ENCODE data around the gene PTPRK.

DNA sequence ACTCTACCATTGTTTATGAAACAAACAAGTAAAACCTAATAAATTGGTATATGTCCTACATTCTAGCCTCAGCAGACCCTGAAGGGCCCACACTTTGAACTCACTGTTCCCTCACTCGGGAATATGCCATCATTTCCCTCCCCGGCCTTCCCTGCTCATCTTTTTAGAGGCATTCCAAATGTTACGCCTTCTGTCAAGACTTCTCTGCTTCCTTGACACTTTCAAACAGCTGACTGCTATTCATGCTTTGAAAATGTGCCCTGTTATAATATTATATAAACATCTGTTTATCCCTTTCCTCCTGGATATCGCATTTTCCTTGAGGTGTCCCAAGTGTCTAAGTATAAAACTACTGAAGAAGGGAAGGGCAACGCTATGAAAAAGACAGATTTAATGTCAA is 370.0 kb downstream of the PTPRK start:
- no peak for TF ChIP-seq PATZ1 (CRISPR knock-in tag; IDR thresholded peaks at IDR 0.05; ENCODE audit: borderline replicate concordance)
- TF ChIP-seq SNAI2 (CRISPR knock-in tag; IDR thresholded peaks at IDR 0.05), result no peak
- TF ChIP-seq ZC3H10 (CRISPR knock-in tag; IDR thresholded peaks at IDR 0.05), result no peak
- no peak for TF ChIP-seq TCF4 (CRISPR knock-in tag; IDR thresholded peaks at IDR 0.05; ENCODE audit: borderline replicate concordance)
- no peak for TF ChIP-seq ZFP3 (CRISPR knock-in tag; IDR thresholded peaks at IDR 0.05)
- no peak for TF ChIP-seq ESRRG (CRISPR knock-in tag; IDR thresholded peaks at IDR 0.05)
- no peak for TF ChIP-seq POU6F1 (CRISPR knock-in tag; IDR thresholded peaks at IDR 0.05; ENCODE audit: borderline replicate concordance, low read depth)
- no peak for TF ChIP-seq BACH2 (CRISPR knock-in tag; IDR thresholded peaks at IDR 0.05; ENCODE audit: borderline replicate concordance)
- no peak for TF ChIP-seq ZNF8 (CRISPR knock-in tag; IDR thresholded peaks at IDR 0.05)
- no peak for TF ChIP-seq OSR1 (CRISPR knock-in tag; IDR thresholded peaks at IDR 0.05)
- no peak for TF ChIP-seq GLIS3 (CRISPR knock-in tag; IDR thresholded peaks at IDR 0.05)

Measured in SK-N-SH treated with all-trans-retinoic acid at 6 μM for 48 hours (cell line).